ENCODE measurements around the gene TSPAN32. TPM values are rescaled to one million over a fixed set of nuclear protein-coding genes. Genes with fewer than 3 reads are reported as not detected.

The TSPAN32 gene
- total and polyA plus RNA-seq, 3 experiments from 2014 or later = 6.6 to 68.5 (median 7.4) TPM

- ChIA-PET CTCF (interaction anchor here (0.7 to 9.7 kb wide), 26 partner anchors 11 to 582 kb away, joined by 3 to 317 read pairs (median 6); partner anchors contain the start of genes ASCL2, CD81 and TSSC4), POLR2A (interaction anchor here (0.6 to 3.5 kb wide), 6 partner anchors 72 to 613 kb away, joined by 3 to 19 read pairs (median 6); partner anchors contain the start of genes CD81 and TSSC4)
- peak in 3 of 5 donors; percentile 21 to 43 (median 23) for DNase-seq
- Mint-ChIP-seq H3K4me1 (peaks cover 26 to 62% (median 34%) of the 10 kb centered on the region in 3 donors), H3K36me3 (peaks cover 0 to 8% (median 0%) of the 10 kb centered on the region in 3 donors), H3K4me3 (peak overlapping the region; percentile 77 to 98 (median 94)), H3K9me3 (no peaks in the 10 kb centered on the region), H3K27me3 (no peaks in the 10 kb centered on the region), H3K27ac (peak overlapping the region; percentile 87 to 99 (median 92))
- H3K4me1 ChIP-seq (ENCODE audit: insufficient read depth, low read length) = peaks cover 47% of the 10 kb centered on the region
- H3K36me3 ChIP-seq (ENCODE audit: insufficient read depth, low read length) = no peaks in the 10 kb centered on the region
- peak overlapping the region; percentile 70 for H3K4me3 ChIP-seq (ENCODE audit: low read length)
- H3K9me3 ChIP-seq (ENCODE audit: low read length) = no peaks in the 10 kb centered on the region
- H3K27me3 ChIP-seq (ENCODE audit: insufficient read depth, low read length, poor library complexity, severe bottlenecking) = no peaks in the 10 kb centered on the region
- H3K27ac ChIP-seq (ENCODE audit: low read depth, low read length) = no peak overlapping the region
These were observed 4.1 kb downstream of the TSPAN32 start for GRCh38 chr11:2305788-2306451.

GRCh38 chr11:2306452-2306823 lies 4.6 kb downstream of the TSPAN32 start:
- Histone ChIP-seq H3K4me3 (ENCODE audit: low read length) (peak overlapping the region; percentile 70), H3K27ac (ENCODE audit: low read depth, low read length) (no peak overlapping the region), H3K4me1 (ENCODE audit: insufficient read depth, low read length) (peaks cover 47% of the 10 kb centered on the region), H3K36me3 (ENCODE audit: insufficient read depth, low read length) (no peaks in the 10 kb centered on the region), H3K9me3 (ENCODE audit: low read length) (no peaks in the 10 kb centered on the region), H3K27me3 (ENCODE audit: insufficient read depth, low read length, poor library complexity, severe bottlenecking) (no peaks in the 10 kb centered on the region)
- ChIA-PET CTCF (interaction anchor here (0.7 to 9.7 kb wide), 20 partner anchors 11 to 581 kb away, joined by 3 to 317 read pairs (median 10); partner anchors contain the start of genes ASCL2, CD81 and TSSC4), POLR2A (interaction anchor here (0.7 to 3.5 kb wide), 3 partner anchors 71 to 94 kb away, joined by 3 to 19 read pairs (median 9); partner anchors contain the start of genes CD81 and TSSC4)
- Mint-ChIP-seq H3K4me3 (peak overlapping the region; percentile 77 to 98 (median 94)), H3K4me1 (peaks cover 26 to 58% (median 34%) of the 10 kb centered on the region in 3 donors), H3K27ac (peak overlapping the region; percentile 87 to 99 (median 92)), H3K36me3 (peaks cover 0 to 7% (median 0%) of the 10 kb centered on the region in 3 donors), H3K9me3 (no peaks in the 10 kb centered on the region), H3K27me3 (no peaks in the 10 kb centered on the region)
- DNase-seq = no peak

GRCh38 chr11:2306877-2307500 lies 5.2 kb downstream of the TSPAN32 start:
- Histone ChIP-seq H3K9me3 (ENCODE audit: low read length) (no peaks in the 10 kb centered on the region), H3K27ac (ENCODE audit: low read depth, low read length) (no peak overlapping the region), H3K4me1 (ENCODE audit: insufficient read depth, low read length) (peaks cover 47% of the 10 kb centered on the region), H3K36me3 (ENCODE audit: insufficient read depth, low read length) (no peaks in the 10 kb centered on the region), H3K4me3 (ENCODE audit: low read length) (no peak overlapping the region), H3K27me3 (ENCODE audit: insufficient read depth, low read length, poor library complexity, severe bottlenecking) (no peaks in the 10 kb centered on the region)
- H3K27ac Mint-ChIP-seq = peak overlapping the region in 2 of 8 donors; percentile 27 to 97
- POLR2A ChIA-PET = interaction anchor here (2.2 to 3.5 kb wide), 2 partner anchors 70 to 94 kb away, joined by 9 to 19 read pairs; partner anchors contain the start of genes CD81 and TSSC4
- peaks cover 0 to 2% (median 0%) of the 10 kb centered on the region in 3 donors for H3K36me3 Mint-ChIP-seq
- no peaks in the 10 kb centered on the region for H3K27me3 Mint-ChIP-seq
- no peak overlapping the region for H3K4me3 Mint-ChIP-seq
- H3K4me1 Mint-ChIP-seq = peaks cover 22 to 56% (median 30%) of the 10 kb centered on the region in 3 donors
- no peak for DNase-seq
- H3K9me3 Mint-ChIP-seq = no peaks in the 10 kb centered on the region
- CTCF ChIA-PET = interaction anchor here (0.9 to 9.7 kb wide), 9 partner anchors 37 to 121 kb away, joined by 3 to 317 read pairs (median 5); partner anchors contain the start of genes ASCL2, CD81 and TSSC4

GRCh38 chr11:2307501-2308331 lies 5.9 kb downstream of the TSPAN32 start:
- peaks cover 19 to 51% (median 27%) of the 10 kb centered on the region in 3 donors for H3K4me1 Mint-ChIP-seq
- DNase-seq = no peak
- ChIA-PET CTCF (interaction anchor here (1.5 to 9.7 kb wide), 5 partner anchors 8 to 112 kb away, joined by 4 to 317 read pairs (median 22); partner anchors contain the start of genes CD81 and TSSC4), POLR2A (interaction anchor here (2.2 to 3.5 kb wide), 2 partner anchors 70 to 93 kb away, joined by 9 to 19 read pairs; partner anchors contain the start of genes CD81 and TSSC4)
- peaks cover 46% of the 10 kb centered on the region for H3K4me1 ChIP-seq (ENCODE audit: insufficient read depth, low read length)
- peak overlapping the region in 6 of 8 donors; percentile 27 to 90 (median 51) for H3K27ac Mint-ChIP-seq
- H3K36me3 ChIP-seq (ENCODE audit: insufficient read depth, low read length) = no peaks in the 10 kb centered on the region
- H3K9me3 Mint-ChIP-seq = no peaks in the 10 kb centered on the region
- H3K27me3 ChIP-seq (ENCODE audit: insufficient read depth, low read length, poor library complexity, severe bottlenecking) = no peaks in the 10 kb centered on the region
- H3K27ac ChIP-seq (ENCODE audit: low read depth, low read length) = no peak overlapping the region
- no peak overlapping the region for H3K4me3 ChIP-seq (ENCODE audit: low read length)
- no peaks in the 10 kb centered on the region for H3K27me3 Mint-ChIP-seq
- peak overlapping the region in 3 of 7 donors; percentile 1 to 23 (median 19) for H3K4me3 Mint-ChIP-seq
- H3K9me3 ChIP-seq (ENCODE audit: low read length) = no peaks in the 10 kb centered on the region
- H3K36me3 Mint-ChIP-seq = peaks cover 0 to 2% (median 0%) of the 10 kb centered on the region in 3 donors

- no peak for DNase-seq
- POLR2A ChIA-PET = interaction anchor here (1.0 kb wide), 1 partner anchor 69 kb away, joined by 3 read pairs; no protein-coding TSS in a partner anchor
- Mint-ChIP-seq H3K9me3 (no peaks in the 10 kb centered on the region), H3K27me3 (no peaks in the 10 kb centered on the region), H3K4me3 (no peak overlapping the region), H3K4me1 (peaks cover 17 to 44% (median 25%) of the 10 kb centered on the region in 3 donors), H3K27ac (no peak overlapping the region), H3K36me3 (peaks cover 0 to 2% (median 0%) of the 10 kb centered on the region in 3 donors)
- Histone ChIP-seq H3K27me3 (ENCODE audit: insufficient read depth, low read length, poor library complexity, severe bottlenecking) (no peaks in the 10 kb centered on the region), H3K4me3 (ENCODE audit: low read length) (no peak overlapping the region), H3K4me1 (ENCODE audit: insufficient read depth, low read length) (peaks cover 36% of the 10 kb centered on the region), H3K9me3 (ENCODE audit: low read length) (no peaks in the 10 kb centered on the region), H3K36me3 (ENCODE audit: insufficient read depth, low read length) (no peaks in the 10 kb centered on the region), H3K27ac (ENCODE audit: low read depth, low read length) (no peak overlapping the region)
- CTCF ChIA-PET = interaction anchor here (1.5 to 2.9 kb wide), 2 partner anchors 9 to 111 kb away, joined by 5 to 13 read pairs; no protein-coding TSS in a partner anchor
These were observed 6.9 kb downstream of the TSPAN32 start for GRCh38 chr11:2308713-2309112.

- Histone ChIP-seq H3K27me3 (ENCODE audit: insufficient read depth, low read length, poor library complexity, severe bottlenecking) (no peaks in the 10 kb centered on the region), H3K4me1 (ENCODE audit: insufficient read depth, low read length) (peaks cover 29% of the 10 kb centered on the region), H3K27ac (ENCODE audit: low read depth, low read length) (no peak overlapping the region), H3K9me3 (ENCODE audit: low read length) (no peaks in the 10 kb centered on the region), H3K36me3 (ENCODE audit: insufficient read depth, low read length) (no peaks in the 10 kb centered on the region), H3K4me3 (ENCODE audit: low read length) (no peak overlapping the region)
- no peaks in the 10 kb centered on the region for H3K9me3 Mint-ChIP-seq
- no peak overlapping the region for H3K4me3 Mint-ChIP-seq
- peaks cover 0 to 2% (median 0%) of the 10 kb centered on the region in 3 donors for H3K36me3 Mint-ChIP-seq
- H3K27me3 Mint-ChIP-seq = no peaks in the 10 kb centered on the region
- H3K27ac Mint-ChIP-seq = peak overlapping the region in 1 of 8 donors; percentile 74
- H3K4me1 Mint-ChIP-seq = peaks cover 17 to 36% (median 18%) of the 10 kb centered on the region in 3 donors
- CTCF ChIA-PET = interaction anchor here (1.5 to 2.9 kb wide), 2 partner anchors 10 to 111 kb away, joined by 5 to 13 read pairs; no protein-coding TSS in a partner anchor
- DNase-seq = no peak
- POLR2A ChIA-PET = interaction anchor here (1.0 to 1.5 kb wide), 2 partner anchors 8 to 68 kb away, joined by 3 to 4 read pairs; partner anchors contain the start of genes C11orf21 and TSPAN32
These were observed 7.6 kb downstream of the TSPAN32 start for GRCh38 chr11:2309251-2310072.
